HG03095 (cell line): Measurements from ENCODE around the gene TENM4.
"Not testable (repeated sequence)": the region's sequence is repeated elsewhere in the genome, so short reads cannot be mapped to it uniquely, and the experiment has no call there.

ENCODE experiments used
- ATAC-seq: cut with Tn5 transposase; IDR thresholded peaks from one replicate; pipeline ENCODE4 v1.9.1; 2021; ENCODE audit warnings: moderate library complexity; ENCODE audit not compliant: unreplicated experiment

TENM4 gene

DNA sequence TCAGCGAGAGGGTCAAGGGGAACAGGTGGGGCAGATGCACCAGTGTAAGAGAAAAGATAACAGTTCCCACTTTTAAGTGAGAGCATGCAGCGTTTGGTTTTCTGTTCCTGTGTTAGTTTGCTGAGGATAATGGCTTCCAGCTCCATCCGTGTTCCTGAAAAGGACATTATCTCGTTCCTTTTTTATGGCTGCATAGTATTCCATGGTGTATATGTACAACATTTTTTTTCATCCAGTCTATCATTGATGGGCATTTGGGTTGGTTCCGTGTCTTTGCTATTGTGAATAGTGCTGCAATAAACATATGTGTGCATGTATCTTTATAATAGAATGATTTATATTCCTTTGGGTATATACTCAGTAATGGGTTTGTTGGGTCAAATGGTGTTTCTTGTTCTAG is 218.7 kb downstream of the TENM4 start:
- not testable (repeated sequence) for ATAC-seq

DNA sequence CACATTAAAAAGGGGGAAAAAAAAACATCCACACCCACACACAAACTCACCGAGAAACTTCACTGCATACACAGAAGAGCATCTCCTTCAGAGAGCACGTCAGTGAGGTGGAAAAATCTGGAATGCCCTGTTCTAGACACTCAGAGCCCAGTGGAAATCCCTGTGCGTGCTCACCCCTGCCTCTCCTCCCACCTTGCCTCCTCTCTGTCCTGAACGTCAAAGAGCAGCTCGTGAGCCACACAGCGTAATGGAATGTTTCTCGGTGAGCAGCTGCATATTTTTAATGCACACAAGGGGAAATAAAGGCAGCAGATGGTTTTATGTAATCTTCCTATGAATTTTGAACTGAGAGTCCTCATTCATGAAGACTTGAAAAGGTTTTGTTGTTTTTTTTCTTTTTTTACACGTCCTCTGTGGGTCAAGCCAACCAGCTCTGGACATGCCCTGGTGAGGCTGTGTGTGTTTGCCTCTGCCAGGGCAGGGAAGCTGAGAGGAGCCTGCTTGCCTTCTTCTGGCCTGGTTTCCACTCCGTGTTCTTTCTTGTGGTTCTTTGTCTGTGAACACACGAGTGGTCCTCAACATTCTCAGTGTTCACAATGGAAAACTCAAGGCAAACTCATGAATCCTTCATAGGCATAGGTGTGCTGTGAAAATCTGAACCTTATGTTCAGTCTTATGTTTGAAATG is 219.2 kb downstream of the TENM4 start:
- no peak for ATAC-seq

DNA sequence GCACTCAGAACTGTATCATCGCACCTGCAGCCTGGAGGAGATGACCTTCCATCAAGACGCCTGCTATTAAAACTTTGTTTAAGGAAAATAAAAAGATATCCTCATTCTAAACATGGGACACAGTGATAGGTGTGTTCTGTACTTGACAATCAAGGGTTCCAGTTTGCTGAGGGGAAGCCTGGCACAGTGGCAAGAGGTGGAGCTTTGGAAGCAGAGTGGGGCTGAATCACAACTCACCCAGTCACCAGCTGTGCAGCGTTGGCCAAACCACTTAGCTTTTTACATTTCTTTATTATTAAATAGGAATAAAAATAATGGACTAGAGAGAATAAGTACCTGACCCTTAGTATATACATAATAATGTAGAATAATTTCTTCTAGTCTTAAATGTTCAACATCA is 220.7 kb downstream of the TENM4 start:
- no peak for ATAC-seq

DNA sequence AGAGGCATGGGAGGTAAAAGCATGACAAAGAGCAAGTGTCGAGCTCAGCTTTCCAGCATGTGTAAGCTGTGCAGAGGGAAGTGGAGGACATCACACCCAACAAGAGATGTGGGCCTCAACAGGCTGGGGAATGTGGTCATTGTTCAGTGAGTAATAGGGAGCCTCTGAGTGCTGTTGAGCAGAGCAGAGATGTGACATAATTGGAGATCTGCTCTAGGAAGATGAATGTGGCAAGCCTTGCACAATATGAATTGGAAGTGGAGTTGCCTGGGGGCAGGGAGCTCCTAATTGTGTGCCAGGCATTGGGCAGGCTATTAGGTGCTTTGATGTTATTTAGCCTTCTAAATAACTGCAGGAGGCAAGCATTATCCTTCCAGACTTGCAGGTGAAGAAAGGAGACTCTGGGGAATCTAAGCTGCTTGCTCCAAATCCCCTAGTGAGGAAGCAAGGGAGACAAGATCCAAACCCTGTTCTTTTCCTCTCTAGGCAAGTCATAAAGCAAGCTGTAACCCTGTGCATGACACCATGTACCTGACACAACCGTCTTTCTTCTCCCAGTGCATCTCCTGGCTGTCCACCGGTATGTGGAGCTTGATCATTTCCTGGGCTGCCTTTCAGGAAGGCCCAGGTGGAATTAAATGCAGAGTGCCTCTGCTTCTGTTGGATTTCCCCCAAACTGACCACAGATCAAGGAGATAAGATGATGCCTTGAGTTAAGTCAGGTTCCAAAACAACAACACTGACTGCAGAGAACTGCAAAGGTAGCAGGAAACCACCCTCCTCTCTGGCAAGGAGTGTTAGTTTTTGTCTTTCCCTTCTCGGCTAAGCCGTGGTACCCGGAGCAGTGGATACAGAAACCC is 221.4 kb downstream of the TENM4 start:
- no peak for ATAC-seq

DNA sequence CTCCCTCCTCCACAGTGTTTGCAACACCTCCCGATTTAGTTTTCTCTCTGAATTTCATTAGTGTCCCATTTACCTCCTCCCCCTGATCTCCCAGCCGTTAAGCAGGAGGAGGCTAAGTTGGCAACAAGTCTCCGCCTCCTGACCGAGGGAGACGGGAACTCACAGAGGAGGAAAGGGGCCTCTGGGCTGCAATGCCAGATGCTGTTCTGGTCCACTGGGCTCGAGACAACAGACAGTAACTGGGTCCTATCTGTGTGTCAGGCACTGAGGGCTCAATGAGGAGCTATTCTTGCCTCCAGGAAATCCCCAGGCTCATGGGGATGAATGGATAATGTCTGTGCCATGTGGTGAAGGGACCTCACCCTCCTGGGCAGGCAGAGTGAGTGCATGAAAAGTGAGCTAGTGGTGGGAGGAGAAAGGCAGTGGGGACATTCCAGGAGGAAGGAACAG is 228.1 kb downstream of the TENM4 start:
- no peak for ATAC-seq

DNA sequence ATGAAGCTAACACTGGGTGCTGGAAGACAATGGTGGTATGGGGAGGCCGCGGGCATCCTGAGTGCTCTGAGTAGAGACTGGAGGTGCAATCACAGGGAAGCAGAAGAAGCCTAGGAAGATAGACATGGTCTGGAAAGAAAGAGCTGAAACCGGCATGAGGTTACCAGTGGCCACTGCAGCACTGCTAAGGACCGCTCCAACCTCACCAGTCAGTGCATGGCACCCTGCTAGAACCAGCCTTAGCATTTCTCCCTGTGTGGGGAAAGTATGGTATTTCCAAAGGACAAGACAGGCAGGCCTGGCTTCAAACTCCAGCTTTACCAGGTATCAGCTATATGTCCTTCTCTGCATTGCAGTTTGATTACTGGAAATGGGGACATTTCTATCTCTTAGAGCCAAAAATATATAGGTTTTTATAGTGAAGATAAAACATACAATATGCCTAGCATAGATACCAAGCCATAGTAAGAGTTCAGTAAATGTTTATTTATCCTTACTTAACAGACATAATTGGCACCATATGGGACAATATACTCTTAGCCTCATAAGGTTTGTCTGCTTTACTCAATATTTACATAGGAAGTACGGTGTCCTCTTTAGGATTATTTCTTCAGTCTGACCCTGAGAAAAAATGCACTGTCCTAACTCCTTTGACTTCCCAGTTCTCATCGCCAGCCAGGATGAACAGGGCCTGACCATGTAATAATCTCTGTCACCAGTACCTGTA is 231.1 kb downstream of the TENM4 start:
- ATAC-seq = no peak

DNA sequence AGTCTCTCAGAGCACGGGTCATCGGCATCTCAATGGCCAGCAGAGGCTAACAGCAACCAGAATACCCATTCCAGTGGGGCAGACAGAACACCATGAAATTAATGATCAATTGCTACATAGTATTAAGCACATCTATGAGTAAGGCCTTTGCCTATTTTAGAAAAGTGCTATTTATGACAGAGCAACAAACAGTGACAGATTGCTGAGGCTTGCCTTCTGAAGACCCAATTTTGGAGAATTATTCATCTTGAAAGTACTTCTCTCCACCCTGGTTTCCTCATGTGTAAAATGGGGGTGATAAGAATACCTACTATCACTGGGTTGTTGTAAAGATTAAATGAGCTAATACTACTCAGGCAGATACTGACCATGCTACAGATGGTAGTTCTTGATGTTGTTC is 232.7 kb downstream of the TENM4 start:
- ATAC-seq = no peak

DNA sequence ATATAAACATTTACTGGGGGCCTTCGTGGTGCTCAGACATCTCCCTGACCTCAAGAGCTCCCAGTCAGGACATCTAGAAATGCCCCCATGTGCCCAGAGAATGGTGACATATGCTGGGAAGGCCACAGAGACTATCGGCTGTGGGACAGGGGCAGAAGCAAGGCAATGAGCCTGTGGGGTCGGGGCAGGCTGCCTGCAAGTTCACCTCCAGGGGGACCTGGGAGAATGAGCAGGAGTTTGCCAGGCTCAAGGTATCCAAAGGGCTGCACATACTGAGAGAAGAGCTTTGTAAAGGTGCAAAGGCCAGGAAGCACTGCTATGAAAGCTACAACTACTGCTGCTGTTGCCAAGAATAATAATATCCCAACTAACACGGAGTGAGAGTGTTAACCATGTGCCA is 233.9 kb downstream of the TENM4 start:
- ATAC-seq = no peak

DNA sequence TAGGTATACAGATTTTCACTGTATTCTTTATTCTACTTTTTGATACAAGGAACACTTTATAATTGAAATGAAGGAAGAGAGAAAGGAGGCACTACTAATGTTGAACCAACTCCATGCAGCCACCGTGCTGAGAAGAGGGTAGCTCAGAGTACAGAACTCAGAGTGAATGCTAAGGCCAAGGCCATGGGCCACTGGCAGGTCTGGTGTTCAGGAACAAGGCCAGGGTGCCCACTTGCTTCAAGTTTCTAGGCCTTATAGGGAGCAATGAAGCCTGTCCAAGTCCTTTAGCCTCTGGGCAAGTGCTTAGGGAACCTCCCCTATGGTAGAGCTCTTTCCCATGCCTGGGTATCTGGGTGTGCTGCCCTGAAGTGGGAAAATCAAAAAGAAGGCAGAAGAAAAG is 235.0 kb downstream of the TENM4 start:
- ATAC-seq = no peak

DNA sequence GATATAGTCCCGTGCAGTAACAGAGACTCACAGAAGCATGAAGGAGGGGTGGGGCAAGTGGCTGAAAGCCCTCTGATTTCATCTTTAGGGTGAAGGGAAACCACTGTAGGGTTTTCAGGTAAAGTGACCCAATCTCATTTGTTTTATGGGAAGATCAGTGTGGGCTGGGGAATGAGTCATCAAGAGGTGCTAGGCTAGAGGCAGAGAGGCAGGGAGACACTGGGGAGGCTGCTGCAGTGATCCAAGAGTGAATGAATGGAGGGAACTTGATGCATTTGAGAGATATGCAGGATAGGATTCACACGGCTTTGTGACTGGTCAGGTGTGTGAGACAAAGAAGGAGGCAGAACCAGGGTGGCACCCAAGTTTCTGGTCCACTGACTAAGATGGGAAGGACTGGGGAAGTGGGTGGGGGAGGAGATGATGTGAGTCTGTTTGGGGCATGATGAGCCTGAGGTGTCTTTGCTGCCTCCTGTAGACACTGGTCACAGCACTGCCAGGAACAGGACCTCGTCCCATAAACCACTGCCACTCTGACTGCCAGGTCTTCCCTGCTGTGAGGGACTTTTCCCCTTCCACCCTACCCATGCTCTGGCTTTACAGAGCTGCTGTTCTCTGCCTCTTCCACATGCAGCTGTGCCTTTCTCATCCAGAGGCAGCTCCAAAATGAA is 239.0 kb downstream of the TENM4 start:
- peak; percentile 75 for ATAC-seq

DNA sequence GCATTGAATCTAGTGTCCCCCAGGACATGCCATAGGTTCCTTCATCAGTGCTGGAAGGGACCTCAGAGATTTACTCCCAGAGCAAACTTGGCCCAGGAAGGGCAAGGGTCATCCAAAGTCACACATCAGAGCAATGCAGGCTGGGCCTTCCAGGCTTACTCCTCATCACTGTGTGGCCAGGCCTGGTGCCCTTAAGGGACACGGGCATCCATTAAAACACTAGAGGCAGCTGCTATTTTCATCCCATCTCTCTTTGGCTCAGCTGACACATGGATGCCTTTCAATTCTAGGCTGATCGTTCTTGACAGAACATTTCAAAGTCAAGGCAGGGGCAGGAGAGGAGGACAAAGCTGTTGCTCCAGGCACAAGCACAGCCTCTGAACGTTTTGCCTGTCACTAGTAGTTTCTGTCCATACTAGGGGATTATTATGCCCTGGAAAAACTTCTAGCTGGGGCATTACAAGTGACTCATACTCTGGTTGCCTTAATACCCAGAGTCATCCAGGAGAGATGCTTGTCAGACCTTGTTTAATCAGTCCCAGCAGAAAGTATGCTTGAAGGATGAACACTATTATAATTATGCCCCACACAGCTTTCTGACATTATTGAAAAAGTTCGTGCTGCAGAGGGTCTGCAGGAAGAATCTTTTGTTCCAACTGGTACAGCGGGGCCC is 240.3 kb downstream of the TENM4 start:
- ATAC-seq = no peak

DNA sequence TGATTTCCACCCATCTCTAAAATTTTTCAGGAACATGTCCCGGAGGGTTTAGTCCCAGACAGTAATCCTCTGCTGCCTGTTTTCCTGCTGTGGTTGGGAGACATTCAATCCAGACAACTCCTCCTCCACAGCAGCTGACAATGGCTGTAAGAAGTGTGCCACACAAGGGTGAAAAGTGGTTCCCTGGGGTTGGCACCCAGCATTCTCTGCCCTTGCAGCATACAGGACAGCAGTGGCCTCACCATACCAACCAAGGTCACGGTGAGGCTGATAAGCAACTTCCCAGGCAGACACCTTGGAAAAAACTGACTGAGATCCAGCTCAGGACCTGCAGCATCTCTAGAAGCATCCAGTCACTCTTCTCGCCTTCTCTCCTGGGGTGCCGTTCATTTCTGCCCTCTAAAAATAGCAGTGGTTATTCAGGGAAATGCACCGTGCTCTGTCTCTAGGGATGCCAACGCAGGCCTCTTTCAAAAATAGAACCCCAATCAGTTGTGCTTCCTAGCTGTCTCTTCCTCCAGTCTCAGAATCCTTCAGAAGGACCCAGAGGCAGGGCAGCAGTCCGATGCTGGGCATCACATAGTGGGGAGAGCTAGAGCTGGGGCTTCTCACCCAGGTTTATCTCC is 241.0 kb downstream of the TENM4 start:
- no peak for ATAC-seq

DNA sequence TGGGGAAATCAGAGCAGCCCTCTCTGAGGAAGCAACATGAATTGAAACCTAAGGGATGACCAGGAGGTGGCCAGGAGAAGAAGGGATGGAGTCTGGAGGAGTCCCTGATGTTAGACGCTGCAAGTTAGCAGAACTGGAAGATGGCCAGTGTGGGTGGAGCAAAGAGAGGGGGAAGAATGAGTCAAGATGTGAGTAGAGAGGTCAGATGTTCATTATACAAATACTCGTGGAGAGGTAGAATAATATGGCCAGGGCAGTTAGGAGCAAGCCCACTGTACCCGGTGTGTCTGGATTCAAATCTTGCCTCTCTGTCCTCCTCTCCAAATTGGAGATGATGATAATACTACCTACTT is 242.0 kb downstream of the TENM4 start:
- no peak for ATAC-seq

DNA sequence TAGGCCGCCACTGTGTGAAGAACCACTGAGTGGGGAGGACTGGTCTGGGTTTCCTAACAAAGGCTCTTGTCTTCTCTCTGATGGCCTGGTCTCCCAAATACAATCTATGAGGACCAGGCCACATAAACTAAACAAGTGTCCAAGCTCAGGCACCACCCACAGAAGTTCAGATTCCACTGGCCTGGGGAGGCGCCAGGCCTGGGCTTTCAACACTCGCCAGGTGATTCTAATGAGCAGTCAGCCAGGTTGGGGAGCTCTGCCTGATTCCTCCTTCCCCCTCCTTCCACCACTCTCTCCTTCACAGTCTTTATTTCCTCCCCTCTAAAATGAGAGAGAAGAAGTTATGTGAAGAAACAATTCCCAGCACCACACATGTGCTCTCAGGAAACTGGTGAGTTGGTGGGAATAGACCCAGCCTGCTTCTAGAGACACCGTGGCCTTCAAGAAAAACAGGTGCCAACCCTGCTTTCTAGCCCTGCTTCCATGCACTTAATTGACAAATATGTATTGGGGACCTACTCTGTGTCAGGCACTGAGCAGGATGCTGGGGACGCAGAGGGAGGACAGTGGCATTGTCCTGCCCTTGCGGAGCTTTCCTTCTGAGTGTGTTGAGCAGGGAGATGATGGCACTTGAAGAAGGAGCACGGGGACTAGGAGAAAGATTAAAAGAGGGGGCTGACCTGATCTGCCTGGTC is 242.5 kb downstream of the TENM4 start:
- ATAC-seq = no peak

DNA sequence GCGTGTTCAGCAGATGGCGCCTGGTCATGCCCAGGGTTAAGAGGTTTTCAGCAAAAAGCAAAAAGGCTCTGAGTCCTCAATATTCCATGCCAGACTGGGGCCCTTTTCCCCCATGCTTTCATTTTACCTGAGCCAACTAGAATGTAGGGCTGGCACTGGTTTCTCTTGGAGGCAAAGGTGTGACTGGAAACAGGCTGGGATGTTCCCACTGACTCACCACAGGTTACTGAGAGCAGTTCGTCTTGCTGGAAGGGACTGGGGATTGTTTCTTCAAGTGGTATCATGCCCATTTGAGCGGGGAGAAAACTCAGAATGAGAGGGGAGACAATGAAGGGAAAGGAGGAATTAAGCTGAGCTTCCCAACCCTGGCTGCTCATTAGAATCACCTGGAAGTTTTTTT is 243.9 kb downstream of the TENM4 start:
- ATAC-seq = no peak

DNA sequence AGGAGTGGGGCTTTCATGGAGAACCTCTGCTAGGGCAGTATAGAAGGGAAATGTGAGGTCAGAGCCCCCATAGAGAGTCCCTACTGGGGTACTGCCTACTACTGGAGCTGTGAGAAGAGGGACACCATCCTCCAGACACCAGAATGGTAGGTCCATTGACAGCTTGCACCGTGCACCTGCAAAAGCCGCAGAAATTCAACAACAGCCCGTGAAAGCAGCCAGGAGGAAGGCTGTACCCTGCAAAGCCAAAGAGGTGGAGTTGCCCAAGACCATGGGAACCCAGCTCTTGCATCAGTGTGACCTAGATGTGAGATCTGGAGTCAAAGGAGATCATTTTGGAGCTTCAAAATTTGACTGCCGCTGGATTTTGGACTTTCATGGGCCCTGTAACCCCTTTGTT is 245.6 kb downstream of the TENM4 start:
- no peak for ATAC-seq

DNA sequence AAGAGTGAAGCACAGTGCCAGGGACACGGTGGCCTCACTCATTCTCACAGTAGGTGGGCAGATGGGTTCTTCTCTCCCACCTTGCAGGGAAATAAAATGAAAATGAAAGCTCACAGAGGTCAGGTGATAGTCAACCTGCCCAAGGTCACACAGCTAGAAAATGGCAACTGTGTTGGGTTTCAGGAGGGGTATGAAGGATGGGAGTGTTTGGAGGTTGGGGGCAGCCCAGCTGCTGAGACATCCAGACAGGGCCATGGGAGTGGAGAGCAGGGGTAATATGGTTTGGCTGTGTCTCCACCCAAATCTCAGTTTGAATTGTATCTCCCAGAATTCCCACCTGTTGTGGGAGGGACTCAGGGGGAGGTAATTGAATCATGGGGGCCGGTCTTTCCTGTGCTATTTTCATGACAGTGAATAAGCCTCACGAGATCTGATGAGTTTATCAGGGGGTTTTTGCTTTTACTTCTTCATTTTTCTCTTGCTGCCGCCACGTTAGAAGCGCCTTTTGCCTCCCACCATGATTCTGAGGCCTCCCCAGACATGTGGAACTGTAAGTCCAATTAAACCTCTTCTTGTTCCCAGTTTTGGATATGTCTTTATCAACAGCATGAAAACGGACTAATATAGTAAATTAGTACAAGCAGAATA is 247.0 kb downstream of the TENM4 start:
- ATAC-seq = no peak

DNA sequence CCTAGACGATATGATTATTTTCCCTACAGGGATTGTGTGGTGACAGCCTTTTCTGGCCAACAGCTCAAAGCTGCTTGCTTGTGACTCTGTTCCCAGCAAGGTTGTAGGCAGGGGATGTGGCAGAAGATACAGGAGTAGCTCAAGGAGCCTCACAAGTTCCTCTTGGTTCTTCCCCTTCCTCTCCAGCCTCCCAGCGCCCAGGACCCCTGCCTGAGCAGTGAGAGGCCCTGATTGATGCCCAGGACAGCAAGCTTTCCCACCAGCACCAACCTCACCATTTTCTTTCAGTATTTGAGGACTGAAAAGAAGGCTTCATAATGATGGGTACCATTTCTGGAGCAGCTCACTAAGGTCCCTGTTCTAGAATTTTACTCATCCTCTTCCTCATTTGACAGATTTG is 248.0 kb downstream of the TENM4 start:
- no peak for ATAC-seq

DNA sequence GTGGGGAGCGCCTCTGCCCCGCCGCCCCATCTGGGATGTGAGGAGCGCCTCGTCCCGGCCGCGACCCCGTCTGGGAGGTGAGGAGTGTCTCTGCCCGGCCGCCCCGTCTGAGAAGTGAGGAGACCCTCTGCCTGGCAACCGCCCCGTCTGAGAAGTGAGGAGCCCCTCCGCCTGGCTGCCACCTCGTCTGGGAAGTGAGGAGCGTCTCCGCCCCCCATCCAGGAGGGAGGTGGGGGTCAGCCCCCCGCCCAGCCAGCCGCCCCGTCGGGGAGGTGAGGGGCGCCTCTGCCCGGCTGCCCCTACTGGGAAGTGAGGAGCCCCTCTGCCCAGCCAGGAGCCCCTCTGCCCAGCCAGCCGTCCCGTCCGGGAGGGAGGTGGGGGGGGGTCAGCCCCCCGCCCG is 249.1 kb downstream of the TENM4 start:
- not testable (repeated sequence) for ATAC-seq
